ENCODE data around the gene DUOXA1.

DNA sequence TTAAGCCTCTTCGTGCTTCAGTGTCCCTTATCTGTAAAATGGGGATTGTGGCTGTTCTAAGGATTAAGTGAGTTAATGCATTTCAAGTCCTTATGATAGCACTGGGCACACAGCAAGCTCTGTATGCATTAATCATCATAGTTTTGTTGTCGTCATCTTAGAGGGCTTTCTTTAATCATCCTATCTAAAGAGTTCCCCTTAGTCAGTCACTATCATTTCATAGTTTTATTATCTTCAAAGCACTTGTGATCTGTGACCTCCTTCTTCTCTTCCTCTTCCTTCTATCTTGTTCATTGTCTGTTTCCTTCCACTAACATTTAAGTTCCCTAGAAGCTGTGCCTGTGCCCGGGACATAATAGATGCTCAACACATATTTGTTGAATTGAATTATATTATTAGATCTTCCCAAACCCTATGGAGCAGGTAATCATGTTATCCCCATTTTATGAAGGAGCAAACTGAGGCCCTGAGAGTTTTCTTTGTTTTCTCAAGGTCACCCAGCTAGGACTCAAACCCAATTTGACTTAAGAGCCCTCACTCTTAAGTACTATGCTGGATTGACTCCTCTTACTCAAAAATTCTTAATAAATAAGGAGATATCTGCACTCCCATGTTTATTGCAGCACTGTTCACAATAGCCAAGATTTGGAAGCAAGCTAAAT is 39.8 kb downstream of the DUOXA1 start:
- TF ChIP-seq, protein P1, sequence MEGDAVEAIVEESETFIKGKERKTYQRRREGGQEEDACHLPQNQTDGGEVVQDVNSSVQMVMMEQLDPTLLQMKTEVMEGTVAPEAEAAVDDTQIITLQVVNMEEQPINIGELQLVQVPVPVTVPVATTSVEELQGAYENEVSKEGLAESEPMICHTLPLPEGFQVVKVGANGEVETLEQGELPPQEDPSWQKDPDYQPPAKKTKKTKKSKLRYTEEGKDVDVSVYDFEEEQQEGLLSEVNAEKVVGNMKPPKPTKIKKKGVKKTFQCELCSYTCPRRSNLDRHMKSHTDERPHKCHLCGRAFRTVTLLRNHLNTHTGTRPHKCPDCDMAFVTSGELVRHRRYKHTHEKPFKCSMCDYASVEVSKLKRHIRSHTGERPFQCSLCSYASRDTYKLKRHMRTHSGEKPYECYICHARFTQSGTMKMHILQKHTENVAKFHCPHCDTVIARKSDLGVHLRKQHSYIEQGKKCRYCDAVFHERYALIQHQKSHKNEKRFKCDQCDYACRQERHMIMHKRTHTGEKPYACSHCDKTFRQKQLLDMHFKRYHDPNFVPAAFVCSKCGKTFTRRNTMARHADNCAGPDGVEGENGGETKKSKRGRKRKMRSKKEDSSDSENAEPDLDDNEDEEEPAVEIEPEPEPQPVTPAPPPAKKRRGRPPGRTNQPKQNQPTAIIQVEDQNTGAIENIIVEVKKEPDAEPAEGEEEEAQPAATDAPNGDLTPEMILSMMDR (conservative IDR thresholded peaks at IDR 0.05; ENCODE audit: low read depth, low read length): no peak
- TF ChIP-seq EZH2phosphoT487 (IDR thresholded peaks at IDR 0.05; ENCODE audit: borderline replicate concordance, low read length): no peak

Measured in PC-3 (cell line).